ENCODE results near the gene ZNF674.

Gene ZNF674

GRCh38 chrX:46545111-46546005 is at the start of gene ZNF674:
TSS of gene ZNF674 (minus strand) at chrX:46545421. CDS start at chrX:46542087, 3,334 bp downstream.
- peak; percentile 92 for ATAC-seq
- H3K9me3 Mint-ChIP-seq = no peaks in the 10 kb centered on the region
- no peaks in the 10 kb centered on the region for H3K27me3 Mint-ChIP-seq
- peak within 1 kb of the TSS; percentile 98 to 99 for H3K27ac Mint-ChIP-seq
- H3K4me1 Mint-ChIP-seq = peaks cover 22% of the 10 kb centered on the region
- peak; percentile 88 to 93 for DNase-seq
- H3K4me3 Mint-ChIP-seq = peak within 1 kb of the TSS; percentile 91 to 93

DNA sequence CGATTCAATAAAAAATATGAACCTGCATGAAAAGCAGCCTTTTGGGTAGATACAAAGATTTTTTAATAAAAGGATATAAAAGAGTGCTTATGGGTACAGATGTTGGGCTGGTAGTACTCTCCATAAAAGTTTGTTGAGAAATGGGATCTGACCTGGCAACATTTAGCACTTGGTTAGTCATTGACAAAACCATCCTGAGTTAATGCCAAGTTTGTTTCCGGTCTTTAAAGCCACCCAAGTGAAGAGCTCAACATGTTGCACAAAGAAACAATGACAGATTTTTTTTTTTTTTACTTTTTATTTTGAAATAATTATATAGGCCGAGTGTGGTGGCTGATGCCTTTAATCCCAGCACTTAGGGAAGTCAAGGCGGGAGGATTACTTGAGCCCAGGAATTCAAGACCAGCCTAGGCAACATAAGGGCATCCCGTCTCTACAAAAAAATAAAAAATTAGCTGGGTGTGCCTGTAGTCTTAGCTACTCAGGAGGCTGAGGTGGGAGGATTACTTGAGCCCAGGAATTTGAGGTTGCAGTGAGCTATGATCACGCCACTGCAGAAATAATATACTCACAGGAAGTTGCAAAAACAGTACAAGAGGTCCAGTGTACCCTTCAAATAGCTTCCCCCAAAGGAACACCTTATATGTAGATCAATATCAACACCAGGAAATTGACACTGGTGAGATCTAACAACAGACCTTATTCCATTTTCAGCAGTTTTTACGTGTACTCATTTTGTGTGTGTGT is 44.9 kb upstream of the ZNF674 start:
- Mint-ChIP-seq H3K27me3 (no peaks in the 10 kb centered on the region), H3K4me1 (peaks cover 16% of the 10 kb centered on the region), H3K4me3 (no peak overlapping the region), H3K9me3 (no peaks in the 10 kb centered on the region), H3K27ac (no peak overlapping the region)
- ATAC-seq (no peak), DNase-seq (no peak)

- peak overlapping the region; percentile 42 to 57 for H3K4me3 Mint-ChIP-seq
- no peaks in the 10 kb centered on the region for H3K27me3 Mint-ChIP-seq
- no peaks in the 10 kb centered on the region for H3K9me3 Mint-ChIP-seq
- DNase-seq = no peak
- no peak for ATAC-seq
- peaks cover 16% of the 10 kb centered on the region for H3K4me1 Mint-ChIP-seq
- peak overlapping the region; percentile 27 to 52 for H3K27ac Mint-ChIP-seq
Measured at GRCh38 chrX:46588263-46588662, 43.0 kb upstream of the ZNF674 start.

DNA sequence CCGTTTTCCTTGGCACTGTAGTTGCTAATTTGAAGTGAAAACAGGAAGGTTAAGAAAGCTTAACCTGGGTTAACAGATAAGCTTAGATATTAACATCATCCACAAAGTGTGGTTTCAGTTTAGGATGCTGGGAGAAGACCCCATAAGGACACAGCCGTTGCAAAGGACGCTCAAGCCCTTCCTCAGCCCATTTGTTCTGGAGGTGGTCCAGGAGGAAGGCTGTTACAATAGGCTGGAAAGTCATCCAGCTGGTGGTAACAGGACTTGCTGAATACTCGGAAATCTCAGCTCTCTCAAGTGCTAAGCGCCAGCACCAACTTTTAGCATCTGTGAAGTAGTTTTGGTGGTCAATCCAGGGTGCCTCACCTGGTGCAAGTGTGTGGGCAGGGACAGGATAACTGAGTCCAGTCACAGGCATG is 42.5 kb upstream of the ZNF674 start:
- peaks cover 16% of the 10 kb centered on the region for H3K4me1 Mint-ChIP-seq

DNA sequence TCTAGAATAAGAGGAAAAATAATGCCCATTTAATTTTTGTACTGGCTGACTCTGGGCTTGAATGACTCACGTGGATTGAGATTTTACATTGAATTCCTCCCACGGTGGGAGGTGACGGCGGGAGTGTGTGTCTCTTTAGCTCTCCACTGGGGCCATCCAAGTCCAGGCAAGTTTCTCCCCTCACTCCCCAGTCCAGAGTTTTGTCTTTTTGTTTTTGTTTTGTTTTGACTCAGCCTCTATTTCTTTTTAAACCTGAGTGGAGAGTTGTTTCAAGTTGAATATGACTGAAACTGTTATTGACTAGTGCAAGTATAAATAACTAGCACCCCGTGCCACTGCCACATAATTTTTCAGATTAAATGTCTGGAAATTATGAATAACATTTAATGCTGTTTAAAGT is 41.9 kb upstream of the ZNF674 start:
- no peak for DNase-seq
- ATAC-seq = peak; percentile 72
- no peak overlapping the region for H3K4me3 Mint-ChIP-seq
- H3K4me1 Mint-ChIP-seq = peaks cover 16% of the 10 kb centered on the region
- no peaks in the 10 kb centered on the region for H3K9me3 Mint-ChIP-seq
- peak overlapping the region in 1 of 2 donors; percentile 71 for H3K27ac Mint-ChIP-seq
- H3K27me3 Mint-ChIP-seq = no peaks in the 10 kb centered on the region

More for the DNA sequence above, 42.5 kb upstream of the ZNF674 start:
- DNase-seq = no peak
- Mint-ChIP-seq H3K27ac (peak overlapping the region in 1 of 2 donors; percentile 52), H3K9me3 (no peaks in the 10 kb centered on the region), H3K4me3 (peak overlapping the region; percentile 42 to 57), H3K27me3 (no peaks in the 10 kb centered on the region)
- ATAC-seq = no peak

GRCh38 chrX:46584736-46585135 is 39.5 kb upstream of the ZNF674 start:
- no peak for ATAC-seq
- Mint-ChIP-seq H3K4me1 (peaks cover 16% of the 10 kb centered on the region), H3K27me3 (no peaks in the 10 kb centered on the region), H3K4me3 (no peak overlapping the region), H3K27ac (no peak overlapping the region), H3K9me3 (no peaks in the 10 kb centered on the region)
- DNase-seq = no peak

GRCh38 chrX:46582966-46583365 is 37.7 kb upstream of the ZNF674 start:
- H3K4me1 Mint-ChIP-seq = peaks cover 9% of the 10 kb centered on the region
- H3K9me3 Mint-ChIP-seq = no peaks in the 10 kb centered on the region
- no peak for DNase-seq
- no peak for ATAC-seq
- H3K27ac Mint-ChIP-seq = no peak overlapping the region
- no peak overlapping the region for H3K4me3 Mint-ChIP-seq
- H3K27me3 Mint-ChIP-seq = no peaks in the 10 kb centered on the region

DNA sequence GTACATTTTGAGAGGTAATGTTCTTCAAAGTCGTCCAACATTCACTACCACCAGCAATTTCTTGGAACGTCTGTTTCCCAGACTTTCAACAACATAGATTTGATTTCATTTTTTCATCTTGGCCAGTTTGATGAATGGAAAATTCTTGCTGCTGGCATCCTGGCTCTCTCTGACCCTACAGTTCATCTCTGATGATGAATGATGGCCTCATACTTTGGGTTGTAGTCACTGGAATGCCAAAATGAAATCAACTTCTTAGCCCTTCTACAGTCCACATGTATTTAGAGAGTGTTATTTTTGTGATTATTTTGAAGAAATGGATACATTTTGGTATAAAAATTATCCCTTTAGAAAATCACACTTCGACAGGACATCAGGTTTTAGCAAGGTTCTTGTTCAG is 37.1 kb upstream of the ZNF674 start:
- H3K4me3 Mint-ChIP-seq = no peak overlapping the region
- H3K27ac Mint-ChIP-seq = no peak overlapping the region
- H3K9me3 Mint-ChIP-seq = no peaks in the 10 kb centered on the region
- no peak for ATAC-seq
- H3K4me1 Mint-ChIP-seq = peaks cover 6% of the 10 kb centered on the region
- H3K27me3 Mint-ChIP-seq = peaks cover 2% of the 10 kb centered on the region
- no peak for DNase-seq

- ATAC-seq = no peak
- peaks cover 19% of the 10 kb centered on the region for H3K27me3 Mint-ChIP-seq
- H3K27ac Mint-ChIP-seq = no peak overlapping the region
- H3K9me3 Mint-ChIP-seq = no peaks in the 10 kb centered on the region
- peaks cover 11% of the 10 kb centered on the region for H3K4me1 Mint-ChIP-seq
- H3K4me3 Mint-ChIP-seq = no peak overlapping the region
- no peak for DNase-seq
Measured at GRCh38 chrX:46580613-46581012, 35.4 kb upstream of the ZNF674 start.

DNA sequence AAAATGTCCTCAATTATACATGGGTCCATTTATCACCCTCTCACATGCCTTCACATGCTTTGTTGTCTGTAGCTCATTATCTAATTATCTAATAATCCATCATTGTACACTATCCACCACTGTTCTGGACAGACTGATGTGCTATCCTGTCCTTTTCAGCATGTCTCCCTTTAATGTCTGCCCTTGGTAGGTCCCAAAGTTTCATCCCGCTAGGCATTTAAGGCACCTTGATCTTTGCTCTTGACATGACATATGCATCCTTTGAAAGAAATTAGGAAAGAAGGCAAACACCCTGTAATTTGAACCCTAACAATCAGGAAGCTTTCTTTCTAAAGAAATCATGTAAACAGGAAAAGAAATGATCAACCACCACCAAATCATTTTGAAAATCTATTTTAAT is 34.0 kb upstream of the ZNF674 start:
- H3K27ac Mint-ChIP-seq = no peak overlapping the region
- ATAC-seq (no peak), DNase-seq (no peak)
- peaks cover 24% of the 10 kb centered on the region for H3K27me3 Mint-ChIP-seq
- H3K4me3 Mint-ChIP-seq = no peak overlapping the region
- H3K4me1 Mint-ChIP-seq = peaks cover 15% of the 10 kb centered on the region
- no peaks in the 10 kb centered on the region for H3K9me3 Mint-ChIP-seq

DNA sequence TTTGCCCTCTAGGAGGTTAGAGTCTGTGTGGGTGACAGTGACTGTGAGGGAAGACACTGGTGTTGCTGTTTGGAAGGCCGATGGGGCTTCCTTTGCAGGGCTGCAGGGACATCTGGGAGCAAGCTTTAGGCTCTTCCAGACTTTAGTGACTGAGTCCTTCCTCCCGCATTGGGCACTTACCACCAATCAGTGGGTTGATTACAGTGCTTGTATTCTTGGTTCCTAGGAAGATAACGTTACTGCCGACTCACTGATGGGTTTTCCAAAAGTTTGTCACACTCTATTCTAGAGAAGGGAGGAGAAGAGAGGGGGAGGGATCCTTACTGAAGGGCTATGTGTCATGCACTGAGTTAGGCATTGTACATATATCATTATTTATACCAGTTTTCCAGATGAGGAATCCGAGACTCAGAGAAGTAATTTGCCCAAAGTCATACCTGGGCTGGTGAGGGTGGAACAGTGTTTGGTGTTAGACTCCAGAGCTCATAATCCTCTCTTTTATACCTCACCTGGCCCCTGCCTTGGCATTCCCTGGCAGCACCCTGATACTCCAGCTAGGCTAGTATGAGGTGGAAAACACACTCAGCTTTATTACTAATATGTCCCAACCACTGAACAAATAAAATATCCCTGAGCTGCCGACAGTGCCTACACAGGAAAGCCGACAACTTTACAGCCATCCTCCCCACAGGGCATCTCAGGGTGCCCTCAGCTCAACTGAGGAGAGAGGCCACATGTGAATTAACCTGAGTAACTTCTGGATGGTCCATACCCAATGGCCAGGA is 32.2 kb upstream of the ZNF674 start:
- no peaks in the 10 kb centered on the region for H3K9me3 Mint-ChIP-seq
- DNase-seq (no peak), ATAC-seq (no peak)
- H3K4me3 Mint-ChIP-seq = no peak overlapping the region
- no peak overlapping the region for H3K27ac Mint-ChIP-seq
- peaks cover 25% of the 10 kb centered on the region for H3K4me1 Mint-ChIP-seq
- H3K27me3 Mint-ChIP-seq = peaks cover 24% of the 10 kb centered on the region

- peak overlapping the region; percentile 56 to 63 for H3K4me3 Mint-ChIP-seq
- no peak overlapping the region for H3K27ac Mint-ChIP-seq
- peaks cover 34% of the 10 kb centered on the region for H3K4me1 Mint-ChIP-seq
- peaks cover 24% of the 10 kb centered on the region for H3K27me3 Mint-ChIP-seq
- H3K9me3 Mint-ChIP-seq = no peaks in the 10 kb centered on the region
- no peak for DNase-seq
- no peak for ATAC-seq
Measured at GRCh38 chrX:46576458-46576857, 31.2 kb upstream of the ZNF674 start.

GRCh38 chrX:46575991-46576392 is 30.8 kb upstream of the ZNF674 start:
- Mint-ChIP-seq H3K27ac (no peak overlapping the region), H3K4me1 (peaks cover 36% of the 10 kb centered on the region), H3K27me3 (peaks cover 24% of the 10 kb centered on the region), H3K9me3 (no peaks in the 10 kb centered on the region), H3K4me3 (peak overlapping the region; percentile 56 to 63)
- DNase-seq (no peak), ATAC-seq (no peak)

GRCh38 chrX:46575586-46575985 is 30.4 kb upstream of the ZNF674 start:
- no peaks in the 10 kb centered on the region for H3K9me3 Mint-ChIP-seq
- no peak overlapping the region for H3K27ac Mint-ChIP-seq
- peaks cover 24% of the 10 kb centered on the region for H3K27me3 Mint-ChIP-seq
- DNase-seq (no peak), ATAC-seq (no peak)
- peak overlapping the region; percentile 56 to 63 for H3K4me3 Mint-ChIP-seq
- peaks cover 36% of the 10 kb centered on the region for H3K4me1 Mint-ChIP-seq

DNA sequence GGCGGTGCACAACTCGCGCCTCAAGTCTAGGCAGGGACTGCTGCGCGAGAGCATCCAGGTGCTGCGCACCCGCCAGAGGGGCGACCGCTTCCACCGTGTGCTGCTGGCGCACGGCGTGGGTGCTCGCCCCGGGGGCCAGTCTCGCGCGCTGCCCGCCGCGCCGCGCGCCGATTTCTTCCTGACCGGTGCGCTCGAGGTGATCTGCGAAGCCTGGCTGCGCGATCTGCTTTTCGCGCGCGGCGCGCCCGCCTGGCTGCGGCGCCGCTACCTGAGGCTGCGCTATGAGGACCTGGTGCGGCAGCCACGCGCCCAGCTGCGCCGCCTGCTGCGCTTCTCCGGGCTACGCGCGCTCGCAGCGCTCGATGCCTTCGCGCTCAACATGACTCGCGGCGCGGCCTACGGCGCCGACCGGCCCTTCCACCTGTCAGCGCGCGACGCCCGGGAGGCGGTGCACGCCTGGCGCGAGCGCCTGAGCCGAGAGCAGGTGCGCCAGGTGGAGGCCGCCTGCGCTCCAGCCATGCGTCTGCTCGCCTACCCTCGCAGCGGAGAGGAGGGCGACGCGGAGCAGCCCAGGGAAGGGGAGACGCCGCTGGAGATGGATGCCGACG is 29.7 kb upstream of the ZNF674 start:
- Mint-ChIP-seq H3K9me3 (no peaks in the 10 kb centered on the region), H3K4me3 (peak overlapping the region; percentile 56 to 77), H3K27ac (no peak overlapping the region), H3K4me1 (peaks cover 36% of the 10 kb centered on the region), H3K27me3 (peaks cover 24% of the 10 kb centered on the region)
- ATAC-seq (peak; percentile 16), DNase-seq (peak; percentile 39)
